Lower leg skin (tissue), 3 donors: ENCODE measurements around the gene CD79A.

Experiments used
- CTCF ChIP-seq, 3 donors: fragments of 450-650 bp; IDR thresholded peaks; one replicate each; pipeline ENCODE4 v1.5.1; 2016; ENCODE audit warnings: antibody characterized with exemption in 3 of 3, mild to moderate bottlenecking in 3 of 3, moderate library complexity in 2 of 3
- POLR2A ChIP-seq, 2 donors: fragments of 450-650 bp; IDR thresholded peaks; one replicate each; pipeline ENCODE4 v1.6.1; 2016 to 2017; ENCODE audit warnings: antibody characterized with exemption in 2 of 2, mild to moderate bottlenecking in 1 of 2, moderate library complexity in 1 of 2

DNA sequence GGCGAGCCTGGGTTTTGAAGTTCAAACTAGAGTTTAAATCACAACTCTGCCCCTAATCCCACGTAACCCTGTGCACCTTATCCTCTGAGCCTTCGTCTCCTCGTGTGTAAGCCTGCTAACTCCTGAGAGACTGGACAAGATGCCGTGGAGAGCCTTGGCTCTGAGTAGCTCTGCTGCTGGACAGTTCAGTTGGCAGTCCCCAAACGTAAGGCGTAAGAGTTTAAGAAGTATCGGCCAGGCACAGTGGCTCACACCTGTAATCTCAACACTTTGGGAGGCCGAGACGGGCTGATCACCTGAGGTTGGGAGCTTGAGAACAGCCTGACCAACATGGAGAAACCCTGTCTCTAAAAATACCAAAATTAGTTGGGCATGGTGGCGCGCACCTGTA lies 4.7 kb upstream of the CD79A start:
- TF ChIP-seq POLR2A (IDR thresholded peaks at IDR 0.05) (no peak), CTCF (IDR thresholded peaks at IDR 0.05) (no peak)
